GM19463 (cell line): ENCODE measurements around the gene CNTNAP2.
"Not testable (repeated sequence)": the region's sequence is repeated elsewhere in the genome, so short reads cannot be mapped to it uniquely, and the experiment has no call there.

Experiments used
- ATAC-seq: cut with Tn5 transposase; IDR thresholded peaks from one replicate; pipeline ENCODE4 v1.9.1; 2021; ENCODE audit warnings: mild to moderate bottlenecking, moderate library complexity; ENCODE audit not compliant: unreplicated experiment

The CNTNAP2 gene

DNA sequence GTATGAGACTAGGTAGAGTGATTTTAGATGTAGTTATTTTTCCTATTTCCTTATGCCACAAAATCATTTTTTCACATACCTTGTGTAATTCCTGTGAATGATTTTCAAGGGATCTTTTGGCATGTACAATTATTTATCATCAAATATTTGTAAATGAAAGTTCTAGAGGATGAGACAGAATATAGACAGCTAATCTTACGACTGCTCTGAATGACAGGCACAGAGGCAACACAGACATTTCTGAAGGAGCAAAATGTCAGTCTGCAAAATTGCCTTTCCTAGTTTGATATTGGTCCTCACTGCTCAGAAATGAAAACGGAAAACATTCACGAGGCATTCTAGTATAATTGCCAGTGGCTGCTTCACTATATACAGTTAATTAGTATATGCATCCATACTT, 1663.3 kb downstream of the CNTNAP2 start:
- no peak for ATAC-seq

DNA sequence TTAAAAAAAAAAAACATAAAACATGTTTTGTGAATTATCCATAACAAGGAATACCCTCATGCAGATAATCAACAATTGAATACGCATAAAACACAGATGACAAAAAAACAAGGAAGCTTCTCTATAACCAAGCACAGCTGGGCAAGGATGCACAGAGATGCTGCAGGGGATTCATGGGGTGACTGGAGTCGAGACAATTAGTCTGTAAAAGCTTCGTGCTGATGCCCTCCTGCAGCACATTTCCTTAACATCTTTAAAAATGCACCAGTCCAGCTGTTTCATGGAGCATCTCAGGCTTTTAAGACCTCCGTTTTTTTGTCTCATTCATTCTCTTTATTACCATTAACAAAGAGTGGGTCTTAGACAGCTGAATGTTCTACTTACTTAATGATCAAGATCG, 1680.0 kb downstream of the CNTNAP2 start:
- ATAC-seq = no peak

- no peak for ATAC-seq
Observed at GRCh38 chr7:147798001-147798400, 1681.4 kb downstream of the CNTNAP2 start.

DNA sequence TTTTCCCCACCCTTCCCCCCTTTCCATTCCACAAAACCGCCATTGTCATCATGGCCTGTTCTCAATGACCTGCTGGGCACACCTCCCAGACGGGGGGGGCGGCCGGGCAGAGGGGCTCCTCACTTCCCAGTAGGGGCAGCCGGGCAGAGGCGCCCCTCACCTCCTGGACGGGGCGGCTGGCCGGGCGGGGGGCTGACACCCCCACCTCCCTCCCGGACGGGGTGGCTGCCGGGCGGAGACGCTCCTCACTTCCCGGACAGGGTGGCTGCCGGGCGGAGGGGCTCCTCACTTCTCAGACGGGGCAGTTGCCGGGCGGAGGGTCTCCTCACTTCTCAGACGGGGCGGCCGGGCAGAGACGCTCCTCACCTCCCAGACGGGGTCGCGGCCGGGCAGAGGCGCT, 1685.2 kb downstream of the CNTNAP2 start:
- ATAC-seq = not testable (repeated sequence)

DNA sequence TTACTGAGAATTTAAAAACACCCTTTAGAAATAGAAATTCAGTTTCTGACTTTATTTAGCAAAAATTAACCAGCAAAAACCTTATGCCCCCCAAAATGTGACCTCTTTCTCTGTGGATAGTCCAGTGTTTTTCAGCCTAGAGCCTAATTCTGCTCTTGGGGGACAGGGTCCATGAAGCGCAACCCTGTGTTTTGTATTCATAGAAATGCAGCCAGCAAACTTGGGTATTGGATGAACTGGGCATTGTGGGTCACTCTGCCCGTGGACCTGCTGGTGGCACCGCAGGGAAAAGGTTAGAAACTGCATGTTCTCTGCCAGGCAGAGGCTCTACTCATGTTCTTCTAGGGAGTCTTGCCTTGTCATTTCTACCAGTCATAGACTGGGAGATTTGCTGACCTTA, 1686.5 kb downstream of the CNTNAP2 start:
- no peak for ATAC-seq

- no peak for ATAC-seq
Observed at GRCh38 chr7:147803606-147804005, 1687.0 kb downstream of the CNTNAP2 start.

DNA sequence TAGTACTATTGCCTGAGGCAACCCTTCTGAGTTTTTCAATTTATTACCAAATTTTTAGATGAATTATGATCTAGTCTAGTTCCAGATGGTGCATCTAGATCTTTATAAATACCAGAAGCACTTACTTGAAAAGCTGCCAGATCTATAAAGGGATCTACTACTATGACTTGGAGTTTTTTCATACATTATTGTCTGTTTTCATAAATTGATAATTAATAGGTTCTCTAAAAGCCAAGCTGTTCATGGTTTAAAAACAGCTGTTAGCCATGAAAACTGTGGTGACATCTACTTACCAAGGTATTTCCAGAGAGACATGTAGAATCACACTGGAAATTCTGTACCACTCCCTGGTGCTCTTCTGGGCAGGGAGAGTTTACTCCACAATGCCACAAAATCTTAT, 1687.4 kb downstream of the CNTNAP2 start:
- ATAC-seq = no peak

DNA sequence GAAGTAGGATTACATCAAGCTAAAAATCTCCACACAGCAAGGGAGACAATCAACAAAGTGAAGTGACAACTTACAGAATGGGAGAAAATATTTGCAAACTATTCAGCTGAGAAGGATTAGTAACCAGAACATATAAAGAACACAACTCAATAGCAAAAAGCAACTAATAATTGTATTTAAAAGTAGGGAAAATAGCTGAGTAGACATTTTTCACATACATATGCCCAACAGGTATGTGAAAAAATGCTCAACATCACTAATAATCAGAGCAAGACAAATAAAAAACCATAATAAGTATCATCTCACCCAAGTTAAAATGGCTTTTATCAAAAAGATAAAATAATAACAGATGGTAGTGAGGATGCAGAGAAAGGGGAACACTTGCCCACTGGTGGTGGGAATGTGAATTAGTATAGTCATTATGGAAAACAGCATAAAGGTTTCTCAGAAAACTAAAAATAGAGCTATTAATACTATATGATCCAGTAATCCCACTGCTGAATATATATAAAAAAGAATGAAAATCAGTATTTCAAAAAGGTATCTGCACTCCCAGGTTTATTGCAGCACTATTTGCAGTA, 1689.5 kb downstream of the CNTNAP2 start:
- ATAC-seq = no peak

DNA sequence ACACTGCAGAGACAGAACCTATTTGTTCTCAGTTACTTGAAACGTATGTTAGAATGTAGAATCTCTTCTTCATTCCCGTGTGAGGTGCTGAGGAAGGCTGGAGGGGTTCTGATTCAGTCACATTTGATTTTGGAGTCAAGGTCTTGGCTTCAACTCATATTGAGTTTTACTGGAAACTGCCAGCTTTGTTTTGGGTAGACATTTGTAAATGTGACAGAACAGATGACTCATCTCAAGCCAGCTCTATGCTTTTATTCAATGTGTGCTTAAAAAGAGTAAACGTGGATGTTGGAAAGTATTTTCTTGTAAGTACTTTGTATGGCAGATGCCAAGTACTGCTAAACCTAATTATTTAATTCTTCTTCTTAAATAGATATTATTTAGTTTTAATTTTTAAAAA, 1693.2 kb downstream of the CNTNAP2 start:
- no peak for ATAC-seq

DNA sequence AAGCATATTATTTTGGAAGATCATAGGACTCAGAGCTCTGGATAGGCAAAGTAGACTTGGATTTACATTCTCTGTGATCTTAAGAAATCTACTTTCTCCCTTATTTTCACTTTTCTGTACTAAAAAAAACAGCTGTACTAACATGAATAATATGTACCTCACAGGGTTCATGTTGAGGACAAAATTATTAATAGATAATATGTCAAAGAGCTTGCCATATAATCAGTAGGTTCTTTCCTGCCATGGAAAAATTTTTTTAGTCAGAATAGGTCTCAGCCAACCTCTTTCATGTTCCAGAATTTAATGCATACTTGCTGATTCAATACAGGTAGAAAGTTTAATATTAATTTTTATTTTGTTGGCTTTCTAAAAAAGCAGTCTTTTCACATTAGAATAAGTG, 1693.7 kb downstream of the CNTNAP2 start:
- ATAC-seq = no peak

DNA sequence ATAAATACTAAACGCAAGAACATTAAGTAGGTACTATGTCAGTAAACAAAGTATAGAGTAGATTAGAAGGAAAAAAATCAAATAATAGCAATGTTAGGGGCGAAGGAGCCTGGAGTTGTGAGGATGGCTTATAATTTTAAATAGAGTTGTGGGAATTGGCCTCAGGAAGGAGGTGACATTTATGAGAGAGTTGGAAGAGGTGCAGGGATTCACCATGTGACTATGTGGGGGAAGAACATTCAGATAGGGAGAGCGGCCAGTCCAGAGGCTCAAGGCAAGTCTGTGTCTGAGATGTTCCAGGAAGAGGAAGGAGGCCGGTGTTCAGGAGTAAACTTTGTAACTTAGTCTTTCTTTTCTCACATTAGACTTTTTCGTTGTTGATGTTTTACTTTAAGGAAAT, 1695.3 kb downstream of the CNTNAP2 start:
- ATAC-seq = no peak

GRCh38 chr7:147813316-147813715, 1696.7 kb downstream of the CNTNAP2 start:
- ATAC-seq = no peak

GRCh38 chr7:147818317-147818716, 1701.7 kb downstream of the CNTNAP2 start:
- no peak for ATAC-seq

- no peak for ATAC-seq
Observed at GRCh38 chr7:147824671-147825070, 1708.1 kb downstream of the CNTNAP2 start.

- no peak for ATAC-seq
Observed at GRCh38 chr7:147829016-147829415, 1712.4 kb downstream of the CNTNAP2 start.

- no peak for ATAC-seq
Observed at GRCh38 chr7:147833557-147833956, 1717.0 kb downstream of the CNTNAP2 start.

DNA sequence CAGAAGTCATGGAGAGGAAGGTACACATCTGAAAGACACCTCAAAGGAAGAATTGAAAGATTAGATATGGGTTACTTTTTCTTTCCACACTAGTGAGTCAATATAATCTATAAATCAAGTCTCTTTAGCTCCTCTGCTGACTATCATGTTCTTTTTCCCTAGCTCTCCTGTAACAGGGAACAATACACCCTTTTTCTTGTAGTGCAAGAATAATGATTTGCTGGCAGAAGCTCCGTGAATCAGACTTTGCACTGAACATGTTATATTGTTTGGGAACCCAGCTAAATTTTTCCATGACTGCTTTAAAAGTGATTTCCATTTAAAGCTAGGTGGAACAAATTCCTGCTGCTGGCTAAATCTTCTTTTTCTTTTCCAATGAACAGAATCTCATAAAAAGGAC, 1717.4 kb downstream of the CNTNAP2 start:
- ATAC-seq = no peak

GRCh38 chr7:147852833-147853232, 1736.2 kb downstream of the CNTNAP2 start:
- no peak for ATAC-seq

- ATAC-seq = no peak
Observed at GRCh38 chr7:147857152-147858140, 1740.8 kb downstream of the CNTNAP2 start.

- ATAC-seq = no peak
Observed at GRCh38 chr7:147858421-147858820, 1741.8 kb downstream of the CNTNAP2 start.

DNA sequence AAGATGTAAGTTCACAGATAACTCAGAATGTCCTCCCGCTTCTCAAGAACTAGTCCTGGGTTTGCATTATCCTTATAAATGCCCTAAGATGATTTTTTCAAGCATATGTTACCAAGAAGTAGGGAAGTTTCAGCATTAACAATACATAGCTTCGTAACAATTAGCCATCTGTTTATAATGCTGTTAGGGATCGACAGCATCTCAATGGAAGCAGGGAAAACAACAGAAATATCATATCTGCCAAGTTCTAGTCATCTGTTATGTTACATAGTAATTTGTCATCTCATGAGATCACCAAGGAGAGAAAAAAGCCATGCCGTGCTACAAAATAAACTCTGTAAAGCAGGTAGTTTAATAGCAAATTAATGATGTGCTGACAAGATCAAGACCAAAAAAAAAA, 1742.4 kb downstream of the CNTNAP2 start:
- no peak for ATAC-seq

- no peak for ATAC-seq
Observed at GRCh38 chr7:147859486-147859885, 1742.9 kb downstream of the CNTNAP2 start.
